Inferior parietal cortex (tissue), 1 donor: ENCODE results near the gene RNPEPL1.

Source experiments
- DNase-seq: peaks from one replicate; pipeline ENCODE4 v3.0.0-alpha.2; 2016; ENCODE audit errors: extremely low spot score

The RNPEPL1 gene

DNA sequence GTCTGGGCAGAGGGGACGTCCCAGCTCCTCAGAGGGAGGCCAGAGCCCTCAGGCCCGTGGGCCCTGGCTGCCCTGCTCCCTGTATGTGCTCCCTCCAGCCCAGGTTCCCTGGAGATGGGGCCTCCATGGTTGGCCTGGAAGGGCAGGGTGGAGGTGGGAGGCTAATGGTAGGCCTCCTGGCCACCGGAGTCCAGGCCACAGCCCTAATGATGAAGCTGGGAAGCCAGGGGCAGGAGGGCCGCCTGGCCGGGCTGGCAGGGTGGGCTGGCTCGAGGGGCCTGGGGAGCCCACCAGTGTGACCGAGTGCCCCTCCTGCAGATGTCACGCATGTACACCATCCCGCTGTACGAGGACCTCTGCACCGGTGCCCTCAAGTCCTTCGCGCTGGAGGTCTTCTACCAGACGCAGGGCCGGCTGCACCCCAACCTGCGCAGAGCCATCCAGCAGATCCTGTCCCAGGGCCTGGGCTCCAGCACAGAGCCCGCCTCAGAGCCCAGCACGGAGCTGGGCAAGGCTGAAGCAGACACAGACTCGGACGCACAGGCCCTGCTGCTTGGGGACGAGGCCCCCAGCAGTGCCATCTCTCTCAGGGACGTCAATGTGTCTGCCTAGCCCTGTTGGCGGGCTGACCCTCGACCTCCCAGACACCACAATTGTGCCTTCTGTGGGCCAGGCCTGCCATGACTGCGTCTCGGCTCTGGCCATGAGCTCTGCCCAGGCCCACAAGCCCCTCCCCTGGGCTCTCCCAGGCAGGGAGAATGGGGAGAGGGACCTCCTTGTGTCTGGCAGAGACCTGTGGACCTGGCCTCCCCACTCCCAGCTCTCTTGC lies 9.2 kb downstream of the RNPEPL1 start:
- DNase-seq: no peak

- no peak for DNase-seq
Measured at GRCh38 chr2:240578110-240578450, 9.8 kb downstream of the RNPEPL1 start.

- no peak for DNase-seq
Measured at GRCh38 chr2:240578488-240578887, 10.2 kb downstream of the RNPEPL1 start.

DNA sequence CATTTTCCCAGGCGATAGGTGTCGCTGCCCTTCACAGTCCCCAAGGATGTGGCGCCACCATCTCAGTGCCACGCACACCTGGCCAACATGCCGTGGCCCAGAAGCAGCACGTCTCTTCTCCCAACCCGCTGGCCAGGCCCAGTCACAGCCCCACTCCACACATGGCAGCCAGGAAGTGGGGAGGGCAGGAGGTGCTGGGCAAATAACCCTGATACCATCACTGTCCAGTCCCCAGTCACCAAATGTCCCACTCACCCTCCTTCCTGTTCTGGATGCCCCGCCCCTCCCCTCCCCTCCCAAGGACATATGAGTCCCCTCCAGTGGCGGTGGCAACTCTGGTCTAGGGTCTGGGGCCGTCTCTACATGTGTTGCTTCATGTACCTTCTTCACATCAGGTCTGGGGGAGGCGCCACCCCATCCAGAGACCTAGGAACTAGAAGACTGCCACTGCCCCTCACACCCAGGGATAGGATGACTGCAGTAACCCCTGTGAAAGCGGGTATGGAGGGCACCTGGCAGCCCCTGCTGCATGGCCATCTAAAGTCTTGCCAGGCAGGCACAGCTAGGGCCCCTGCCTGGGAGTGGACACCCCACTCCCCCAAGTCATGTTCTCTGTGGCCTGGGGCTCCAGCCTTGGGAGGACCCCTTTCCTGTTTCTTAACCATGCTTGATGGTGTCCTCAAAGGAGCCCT lies 10.9 kb downstream of the RNPEPL1 start:
- DNase-seq: no peak

DNA sequence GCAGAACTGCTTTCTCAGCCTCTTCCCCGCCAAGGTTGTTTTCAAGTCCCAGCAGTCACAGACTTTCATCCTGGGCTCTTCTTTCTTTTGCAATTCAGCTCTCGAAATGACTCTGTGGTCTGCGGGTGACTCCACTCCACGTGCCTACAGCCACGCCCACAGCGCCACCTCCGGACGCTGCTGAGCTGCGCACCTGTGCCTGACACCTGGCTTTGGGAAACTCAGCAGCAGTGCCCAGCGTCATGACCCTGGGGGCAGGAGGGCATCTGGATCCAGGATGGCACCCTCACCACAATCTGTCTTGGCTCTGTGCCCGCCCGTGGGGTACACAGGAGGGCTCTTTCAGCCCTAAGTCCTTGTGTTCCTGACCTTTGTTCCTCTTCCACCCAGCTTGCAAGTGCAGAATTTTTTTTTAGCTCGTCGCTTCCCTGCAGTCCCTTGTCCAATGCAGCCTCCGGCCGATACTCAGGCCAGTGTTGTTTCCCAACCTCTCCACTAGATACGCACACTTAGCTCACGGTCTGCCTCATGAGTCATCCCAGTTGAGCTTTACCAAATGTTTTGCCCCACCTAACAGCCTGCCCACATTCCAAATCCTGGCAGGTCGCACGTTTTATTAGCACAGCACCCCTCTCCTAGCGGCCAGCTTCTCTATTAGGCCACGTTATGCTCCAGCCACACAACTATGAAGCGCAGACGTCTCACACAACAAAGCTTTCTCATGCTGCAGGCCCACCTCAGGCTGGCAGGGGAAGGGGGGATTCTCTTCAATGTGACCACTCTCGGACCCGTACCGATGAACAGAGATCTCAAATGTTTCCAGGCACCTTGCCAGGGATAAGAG lies 11.7 kb downstream of the RNPEPL1 start:
- no peak for DNase-seq

- DNase-seq: no peak
Measured at GRCh38 chr2:240581811-240582210, 13.5 kb downstream of the RNPEPL1 start.

DNA sequence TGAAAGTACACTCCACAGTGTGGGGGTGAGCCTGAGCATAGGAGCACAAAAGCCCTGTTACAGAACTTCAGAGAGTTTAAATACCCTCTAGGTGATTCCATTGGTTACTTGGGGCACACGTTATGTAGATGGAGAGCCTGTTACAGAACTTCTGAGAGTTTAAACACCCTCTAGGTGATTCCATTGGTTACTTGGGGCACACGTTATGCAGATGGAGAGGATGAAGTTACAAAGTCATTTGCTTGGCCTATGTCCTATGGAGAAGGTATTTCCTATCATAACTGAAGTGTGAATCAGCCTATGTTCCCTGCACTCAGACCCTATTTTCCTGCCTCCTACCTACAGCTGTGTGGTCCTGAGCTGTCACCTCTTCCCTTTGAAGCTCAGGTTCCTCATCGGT lies 14.5 kb downstream of the RNPEPL1 start:
- DNase-seq: no peak

DNA sequence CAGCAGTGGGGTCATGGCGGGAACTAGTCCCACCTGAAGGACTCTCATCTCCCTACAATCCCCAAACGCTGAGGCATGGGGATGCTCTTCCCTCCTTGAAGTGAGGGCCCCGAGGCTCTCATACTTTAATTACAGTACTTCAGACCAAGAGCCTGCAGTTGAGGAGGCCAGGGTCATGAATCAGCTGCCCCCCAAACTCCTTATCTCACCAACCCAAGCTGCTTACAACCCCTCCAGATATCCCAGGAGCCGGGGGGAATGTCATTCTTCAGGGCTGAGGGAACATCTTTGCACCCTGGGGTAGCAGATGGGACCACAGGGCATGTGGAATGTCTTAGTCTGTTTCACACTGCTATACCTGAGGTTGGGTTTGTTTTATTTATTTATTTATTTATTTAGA lies 15.5 kb downstream of the RNPEPL1 start:
- no peak for DNase-seq

- DNase-seq: no peak
Measured at GRCh38 chr2:240584486-240585031, 16.3 kb downstream of the RNPEPL1 start.

DNA sequence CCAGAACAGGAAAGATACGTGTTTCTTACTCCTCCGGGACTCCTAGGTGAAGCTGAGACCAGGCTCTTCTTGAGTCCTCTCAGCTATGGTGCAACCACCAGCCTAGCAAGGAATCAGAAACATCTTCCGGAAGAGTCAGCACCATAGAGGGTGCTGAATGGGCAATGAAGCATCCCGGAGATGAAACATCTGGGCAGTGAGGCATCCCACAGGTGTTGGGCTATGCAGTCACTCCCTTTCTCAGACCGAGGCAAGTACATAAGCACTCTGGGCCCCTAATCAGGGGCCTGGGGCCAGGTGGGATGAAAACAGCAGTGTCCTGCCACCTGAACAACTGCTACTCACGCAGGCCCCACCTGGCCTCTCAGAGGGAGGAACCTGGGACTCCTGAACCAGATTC lies 16.8 kb downstream of the RNPEPL1 start:
- DNase-seq: no peak

GRCh38 chr2:240585681-240586197 lies 17.5 kb downstream of the RNPEPL1 start:
- DNase-seq: no peak

DNA sequence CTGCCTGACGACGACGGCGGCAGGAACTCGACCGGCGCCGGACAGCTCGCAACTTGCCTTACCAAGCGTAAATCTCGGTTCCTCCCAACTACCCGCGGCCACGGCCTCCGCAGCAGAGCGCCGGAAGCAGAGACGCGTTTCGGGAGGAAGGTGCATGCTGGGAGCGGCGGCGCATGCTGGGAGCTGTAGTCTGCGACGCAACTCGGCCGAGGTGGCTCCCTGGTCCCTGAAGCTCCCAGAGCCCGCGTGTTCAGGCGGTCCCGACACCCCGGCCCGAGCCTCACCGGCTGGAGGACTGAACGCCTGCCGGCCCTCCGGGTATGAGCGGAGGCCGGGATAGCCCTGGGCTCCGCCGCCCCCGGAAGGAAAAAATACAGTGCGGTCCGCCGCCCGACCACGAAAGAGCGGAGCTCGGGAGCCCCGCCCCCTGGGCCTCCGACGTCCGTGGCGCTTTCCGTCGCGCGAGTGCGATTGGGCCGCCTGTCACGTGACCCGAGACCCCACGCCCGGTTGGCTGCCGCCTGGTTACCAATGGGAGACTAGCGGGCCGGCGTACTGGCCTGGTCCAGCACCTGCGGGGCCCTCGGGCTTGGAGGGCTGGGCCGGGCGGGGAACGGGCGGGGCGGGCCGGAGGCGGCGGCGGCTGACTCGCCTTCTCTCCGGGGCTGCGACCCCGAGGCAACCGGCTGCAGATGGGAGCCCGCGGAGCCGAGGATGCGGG lies 18.1 kb downstream of the RNPEPL1 start, which contains the start of gene CAPN10:
TSS of gene CAPN10 (plus strand) at position 537 of the 721 bp plus-strand sequence. CDS start at position 715, 178 bp downstream.
- peak; percentile 96 for DNase-seq

DNA sequence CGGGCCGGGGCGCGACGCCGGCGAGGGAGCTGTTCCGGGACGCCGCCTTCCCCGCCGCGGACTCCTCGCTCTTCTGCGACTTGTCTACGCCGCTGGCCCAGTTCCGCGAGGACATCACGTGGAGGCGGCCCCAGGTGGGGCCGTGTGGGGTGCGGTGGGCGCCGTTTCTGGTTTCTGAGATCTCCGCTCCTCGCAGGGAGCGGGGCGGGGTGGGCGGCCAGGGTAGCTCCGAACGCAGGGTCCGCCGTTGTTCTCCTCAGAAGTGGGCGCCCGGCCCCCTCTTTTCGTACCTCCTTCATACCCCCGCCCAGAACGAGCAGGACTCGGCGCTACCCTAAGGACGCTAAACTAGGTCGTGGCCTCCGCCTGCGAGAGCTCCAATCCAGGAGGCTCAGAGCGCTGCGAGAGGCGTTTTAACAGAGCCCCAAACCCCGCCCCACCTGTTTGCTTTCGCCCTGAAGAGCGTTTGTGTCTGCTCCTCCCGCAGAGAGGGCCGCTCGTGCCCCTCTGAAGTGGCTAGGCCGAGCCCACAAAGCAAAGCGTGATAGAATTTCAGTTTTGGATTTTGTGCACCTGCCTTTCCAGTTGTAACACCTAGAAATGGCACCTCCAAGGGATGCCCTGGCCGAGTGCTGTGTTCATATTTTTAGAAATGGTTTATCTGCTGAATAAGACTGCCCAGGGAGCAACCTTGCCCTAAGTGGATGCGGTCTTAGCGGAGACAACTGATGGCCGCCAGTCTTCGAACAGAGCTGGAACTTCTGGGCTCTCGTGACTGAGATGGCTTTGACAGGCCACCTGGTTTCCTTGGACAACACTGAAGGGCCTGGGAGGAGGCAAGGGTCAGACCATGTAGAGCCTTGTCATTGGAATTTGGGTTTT lies 18.9 kb downstream of the RNPEPL1 start:
- no peak for DNase-seq

DNA sequence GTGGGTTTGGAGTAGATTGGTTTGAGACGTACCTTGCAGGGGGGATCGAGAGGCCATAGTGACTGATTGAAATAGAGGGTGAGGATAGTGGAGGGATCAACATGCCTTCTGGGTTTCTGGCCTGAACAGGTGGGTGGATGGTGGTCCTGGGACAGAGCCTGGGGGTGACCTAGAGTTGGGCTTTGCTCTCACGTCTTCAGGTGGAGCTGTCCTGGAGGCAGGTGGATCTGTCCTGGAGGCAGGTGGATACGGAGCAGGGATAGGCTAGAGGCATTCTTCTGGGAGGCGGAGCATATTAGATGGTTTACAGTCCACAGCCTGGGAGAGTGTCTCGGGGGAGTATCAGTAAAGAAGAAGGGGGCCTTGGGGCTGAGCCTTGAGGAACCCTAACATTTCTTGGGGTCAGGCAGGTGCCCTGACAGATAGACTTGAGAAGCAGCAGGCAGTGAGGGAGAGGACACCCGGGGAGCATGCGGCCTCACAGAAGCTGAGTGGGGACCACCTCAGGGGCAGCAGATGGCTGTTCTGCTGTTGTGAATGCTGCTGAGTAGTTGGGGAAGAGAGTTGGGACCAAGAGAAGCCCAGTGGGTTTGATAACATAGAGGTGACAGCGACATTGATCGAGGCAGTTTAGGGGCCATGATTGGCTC lies 19.8 kb downstream of the RNPEPL1 start:
- no peak for DNase-seq

DNA sequence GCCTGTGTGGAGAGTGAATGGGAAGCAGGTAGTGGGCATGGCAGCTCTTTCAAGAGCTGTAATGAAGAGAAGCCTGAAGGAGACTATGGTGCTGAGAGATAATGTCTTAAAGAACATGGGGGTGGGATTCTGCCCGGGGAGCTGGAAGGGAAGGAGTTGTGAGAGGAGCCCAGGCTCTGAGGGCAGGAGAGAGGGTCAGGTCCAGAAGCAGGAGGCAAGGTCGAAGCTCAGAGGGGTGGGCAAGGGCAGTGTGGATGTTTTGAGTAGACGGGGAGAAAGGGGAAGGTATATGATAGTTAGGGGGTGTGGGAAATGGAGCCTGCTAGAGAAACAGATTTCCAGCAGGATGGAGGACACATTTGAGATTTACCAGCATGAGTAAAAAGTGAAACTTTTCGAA lies 20.4 kb downstream of the RNPEPL1 start:
- DNase-seq: no peak

DNA sequence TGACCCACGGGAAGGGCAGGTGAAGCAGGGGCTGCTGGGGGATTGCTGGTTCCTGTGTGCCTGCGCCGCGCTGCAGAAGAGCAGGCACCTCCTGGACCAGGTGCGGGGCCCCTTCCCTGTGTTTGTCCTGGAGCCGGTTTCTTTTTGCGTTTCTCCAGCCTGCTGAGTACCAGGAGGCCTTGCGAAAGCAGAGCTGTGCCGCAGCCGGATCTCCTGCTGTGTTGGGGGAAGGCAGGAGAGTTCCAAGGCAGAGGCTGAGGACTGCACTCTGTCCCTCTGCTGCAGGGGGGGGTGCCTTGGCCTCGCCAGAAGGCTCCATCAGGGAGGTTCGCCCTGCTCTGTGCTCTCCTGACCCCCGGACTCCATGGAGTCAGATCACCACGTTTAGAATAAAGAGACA lies 21.1 kb downstream of the RNPEPL1 start:
- no peak for DNase-seq

DNA sequence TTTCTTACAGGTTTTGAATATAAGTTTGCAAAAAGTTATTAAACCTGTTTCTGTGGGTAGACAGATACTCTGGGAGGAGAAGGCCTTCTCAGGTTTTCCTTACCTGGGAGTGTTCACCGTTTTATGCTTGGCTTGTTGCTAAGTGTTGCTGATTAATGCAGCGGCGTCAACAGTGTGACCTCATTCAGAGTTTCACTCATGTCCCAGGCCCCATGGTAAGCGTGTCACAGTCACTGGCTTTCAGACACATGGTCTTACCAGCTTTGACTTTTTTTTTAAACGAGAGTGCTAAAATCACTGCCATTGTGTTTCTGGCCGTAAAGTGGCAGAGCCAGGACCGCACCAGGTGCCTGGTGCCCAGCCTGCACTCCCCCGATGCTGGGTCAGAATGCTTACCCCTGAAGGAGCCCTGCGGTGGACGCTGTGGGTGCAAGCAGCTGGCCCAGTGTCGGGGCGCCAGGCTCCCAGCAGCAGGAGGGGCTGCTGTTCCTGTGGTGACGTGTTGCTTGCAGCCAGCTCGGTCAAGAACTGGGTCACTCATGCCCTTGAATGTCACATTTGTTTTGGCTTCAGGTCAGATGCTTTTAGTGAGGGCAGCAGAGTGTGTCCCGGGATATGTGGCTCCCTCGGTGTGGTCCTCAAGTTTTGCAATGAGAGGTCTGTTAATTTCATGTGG lies 21.7 kb downstream of the RNPEPL1 start:
- DNase-seq: no peak

- no peak for DNase-seq
Measured at GRCh38 chr2:240590681-240591111, 22.4 kb downstream of the RNPEPL1 start.

GRCh38 chr2:240591226-240591625 lies 22.9 kb downstream of the RNPEPL1 start:
- no peak for DNase-seq
